Left ventricle myocardium inferior (tissue), 1 donor: Measurements from ENCODE around the gene ZFP64. TPM values are rescaled to one million over a fixed set of nuclear protein-coding genes. Genes with fewer than 3 reads are reported as not detected.
A peak's percentile ranks its signal among the peaks of the same experiment; 100 is the strongest.

Experiments
- DNase-seq: peaks from one replicate; pipeline ENCODE4 v3.0.0-alpha.2; 2020
- H3K27ac ChIP-seq: fragments of 200-600 bp; replicated peaks from 2 replicates; pipeline ENCODE4 v1.8.0; 2021
- H3K27me3 ChIP-seq: fragments of 200-600 bp; 2 replicates; pipeline ENCODE4 v1.8.0; 2021; ENCODE audit warnings: low read depth
- H3K36me3 ChIP-seq: fragments of 200-600 bp; 2 replicates; pipeline ENCODE4 v1.8.0; 2021
- H3K4me1 ChIP-seq: fragments of 200-600 bp; 2 replicates; pipeline ENCODE4 v1.8.0; 2021
- H3K4me3 ChIP-seq: fragments of 200-600 bp; 2 replicates; pipeline ENCODE4 v1.8.0; 2021; ENCODE audit warnings: mild to moderate bottlenecking, moderate library complexity
- H3K9me3 ChIP-seq: fragments of 200-600 bp; replicated peaks from 2 replicates; pipeline ENCODE4 v1.8.0; 2021
- CTCF ChIP-seq: fragments of 200-600 bp; IDR thresholded peaks from 2 replicates; pipeline ENCODE4 v1.8.0; 2021; ENCODE audit warnings: antibody characterized with exemption, mild to moderate bottlenecking, borderline replicate concordance
- intact Hi-C: fragments of 100-400 bp; cut with micrococcal nuclease; formaldehyde crosslinking; loops from one replicate; pipeline ENCODE4 v1.11.0; 2022
- total RNA-seq: library from RNA; stranded (reverse); fragmentation: NEBNext Ultra II Directional; extraction: Animal tissue kit (Norgen Biotek cat#: 25700); gene quantifications from one replicate; pipeline ENCODE4 v1.2.1, GENCODE V29; 2021
- donor health status: DM: no; HTN: yes; CAD: no; lungs with severe emphysema.

The ZFP64 gene
- total RNA-seq, 1 donor from 2014 or later = 8.4 TPM

- peaks cover 6% of the 10 kb centered on the region for H3K9me3 ChIP-seq
- H3K27ac ChIP-seq = no peak overlapping the region
- intact Hi-C loops = no loop called here
- no peak overlapping the region for H3K4me3 ChIP-seq
- DNase-seq = no peak
- no peaks in the 10 kb centered on the region for H3K27me3 ChIP-seq
- H3K36me3 ChIP-seq = peaks cover 58% of the 10 kb centered on the region
- no peak for TF ChIP-seq CTCF
- H3K4me1 ChIP-seq = no peaks in the 10 kb centered on the region
Measured at GRCh38 chr20:52152416-52152815, 39.2 kb downstream of the ZFP64 start.

GRCh38 chr20:52150440-52151258 lies 40.9 kb downstream of the ZFP64 start:
- no peak overlapping the region for H3K27ac ChIP-seq
- H3K36me3 ChIP-seq = peaks cover 40% of the 10 kb centered on the region
- no peaks in the 10 kb centered on the region for H3K4me1 ChIP-seq
- no peak overlapping the region for H3K4me3 ChIP-seq
- DNase-seq = no peak
- no peaks in the 10 kb centered on the region for H3K9me3 ChIP-seq
- no peaks in the 10 kb centered on the region for H3K27me3 ChIP-seq
- peak; percentile 82 for TF ChIP-seq CTCF
- intact Hi-C loops = no loop called here

- intact Hi-C loops = no loop called here
- no peak for DNase-seq
- no peak for TF ChIP-seq CTCF
- Histone ChIP-seq H3K4me3 (no peak overlapping the region), H3K27me3 (no peaks in the 10 kb centered on the region), H3K27ac (no peak overlapping the region), H3K9me3 (peaks cover 5% of the 10 kb centered on the region), H3K36me3 (peaks cover 10% of the 10 kb centered on the region), H3K4me1 (peaks cover 4% of the 10 kb centered on the region)
Measured at GRCh38 chr20:52145587-52145986, 46.0 kb downstream of the ZFP64 start.

GRCh38 chr20:52143277-52143676 lies 48.3 kb downstream of the ZFP64 start:
- H3K27me3 ChIP-seq = no peaks in the 10 kb centered on the region
- no peak overlapping the region for H3K27ac ChIP-seq
- intact Hi-C loops = no loop called here
- no peak for TF ChIP-seq CTCF
- peaks cover 4% of the 10 kb centered on the region for H3K4me1 ChIP-seq
- H3K9me3 ChIP-seq = peaks cover 6% of the 10 kb centered on the region
- H3K36me3 ChIP-seq = peaks cover 10% of the 10 kb centered on the region
- no peak for DNase-seq
- no peak overlapping the region for H3K4me3 ChIP-seq

- H3K27ac ChIP-seq = no peak overlapping the region
- no peak for TF ChIP-seq CTCF
- no peak overlapping the region for H3K4me3 ChIP-seq
- H3K4me1 ChIP-seq = peaks cover 4% of the 10 kb centered on the region
- intact Hi-C loops = no loop called here
- DNase-seq = no peak
- peaks cover 10% of the 10 kb centered on the region for H3K36me3 ChIP-seq
- H3K27me3 ChIP-seq = no peaks in the 10 kb centered on the region
- peaks cover 6% of the 10 kb centered on the region for H3K9me3 ChIP-seq
Measured at GRCh38 chr20:52142757-52143156, 48.8 kb downstream of the ZFP64 start.
